Ishikawa (cell line): Measurements from ENCODE around the gene ATP1B1.

Source experiments
- CEBPB ChIP-seq: IDR thresholded peaks from 2 replicates; pipeline ENCODE4 v1.6.1; 2012
- CREB1 ChIP-seq: IDR thresholded peaks from 2 replicates; pipeline ENCODE4 v1.6.1; 2012; ENCODE audit warnings: low read depth
- EGR1 ChIP-seq: IDR thresholded peaks from 2 replicates; pipeline ENCODE4 v1.6.1; 2012
- EP300 ChIP-seq: IDR thresholded peaks from 2 replicates; pipeline ENCODE4 v1.6.1; 2012; ENCODE audit warnings: borderline replicate concordance
- FOXM1 ChIP-seq: IDR thresholded peaks from 2 replicates; pipeline ENCODE4 v1.6.1; 2012; ENCODE audit warnings: low read depth, borderline replicate concordance
- NFIC ChIP-seq: IDR thresholded peaks from 2 replicates; pipeline ENCODE4 v1.6.1; 2012
- RAD21 ChIP-seq: IDR thresholded peaks from 2 replicates; pipeline ENCODE4 v1.6.1; 2012; ENCODE audit warnings: low read depth
- TAF1 ChIP-seq: IDR thresholded peaks from 2 replicates; pipeline ENCODE4 v1.6.1; 2012; ENCODE audit warnings: low read depth, mild to moderate bottlenecking
- TCF12 ChIP-seq: IDR thresholded peaks from 2 replicates; pipeline ENCODE4 v1.6.1; 2012; ENCODE audit warnings: low read depth
- TEAD4 ChIP-seq: IDR thresholded peaks from 2 replicates; pipeline ENCODE4 v1.6.1; 2012
- YY1 ChIP-seq: IDR thresholded peaks from 2 replicates; pipeline ENCODE4 v1.6.1; 2012; ENCODE audit warnings: low read depth
- ZBTB7A ChIP-seq: IDR thresholded peaks from 2 replicates; pipeline ENCODE4 v1.6.1; 2012; ENCODE audit warnings: low read depth
- TF ChIP-seq, protein P1 (sequence below): IDR thresholded peaks from 2 replicates; pipeline ENCODE4 v1.6.1; 2012
- TF ChIP-seq, protein P2 (sequence below): IDR thresholded peaks from 2 replicates; pipeline ENCODE4 v1.6.1; 2012; ENCODE audit warnings: low read depth, mild to moderate bottlenecking
- TF ChIP-seq, protein P3 (sequence below): IDR thresholded peaks from 2 replicates; pipeline ENCODE4 v1.6.1; 2012

ATP1B1 gene

DNA sequence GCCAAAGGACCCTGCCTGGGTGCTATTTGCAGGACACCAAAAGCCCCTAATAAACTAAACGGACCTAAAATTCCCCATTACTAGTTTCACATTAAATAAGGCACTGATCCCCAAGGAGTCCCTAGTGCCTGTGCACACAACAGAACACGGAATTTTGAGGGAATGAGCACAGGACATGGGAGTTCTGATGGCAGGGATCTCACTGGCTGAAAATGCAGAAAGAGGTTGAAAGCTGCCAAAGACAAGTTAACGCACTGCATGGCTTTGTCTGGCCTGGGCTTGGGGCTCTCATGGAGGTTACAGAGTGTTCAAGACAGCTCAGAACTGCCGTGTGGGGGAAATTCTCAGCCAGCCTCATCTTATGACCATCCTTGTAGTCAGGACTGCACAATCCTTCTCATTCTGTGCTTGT, 15.6 kb upstream of the ATP1B1 start:
- no peak for TF ChIP-seq EGR1
- no peak for TF ChIP-seq FOXM1
- TF ChIP-seq CREB1: no peak
- TF ChIP-seq, protein P1, sequence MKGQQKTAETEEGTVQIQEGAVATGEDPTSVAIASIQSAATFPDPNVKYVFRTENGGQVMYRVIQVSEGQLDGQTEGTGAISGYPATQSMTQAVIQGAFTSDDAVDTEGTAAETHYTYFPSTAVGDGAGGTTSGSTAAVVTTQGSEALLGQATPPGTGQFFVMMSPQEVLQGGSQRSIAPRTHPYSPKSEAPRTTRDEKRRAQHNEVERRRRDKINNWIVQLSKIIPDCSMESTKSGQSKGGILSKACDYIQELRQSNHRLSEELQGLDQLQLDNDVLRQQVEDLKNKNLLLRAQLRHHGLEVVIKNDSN: no peak

DNA sequence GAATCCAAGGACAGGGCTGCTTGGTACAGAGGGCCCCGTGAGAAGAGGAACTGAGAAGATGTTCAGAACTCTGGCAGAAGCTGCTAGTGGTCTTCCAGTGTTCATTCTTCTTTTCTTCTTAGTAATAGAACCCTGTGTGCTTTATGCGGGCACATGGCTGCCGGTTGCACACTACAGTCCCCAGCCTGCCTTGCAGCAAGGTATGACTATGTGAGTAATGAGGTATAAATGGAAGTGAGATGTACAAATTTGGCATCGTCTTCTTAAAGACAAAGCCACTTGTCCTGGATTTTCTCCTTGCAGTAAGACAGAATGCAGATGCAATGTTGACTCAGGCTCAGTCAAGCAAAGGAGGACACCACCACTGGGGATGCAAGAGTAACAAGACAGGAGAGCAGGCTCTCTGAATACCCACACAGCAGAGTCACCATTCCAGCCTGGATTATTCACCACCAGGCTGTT, 15.0 kb upstream of the ATP1B1 start:
- TF ChIP-seq RAD21 (no peak), TCF12 (no peak), NFIC (no peak), ZBTB7A (no peak), CEBPB (no peak), TEAD4 (no peak), EGR1 (no peak), EP300 (no peak), FOXM1 (no peak)
- TF ChIP-seq, protein P2, sequence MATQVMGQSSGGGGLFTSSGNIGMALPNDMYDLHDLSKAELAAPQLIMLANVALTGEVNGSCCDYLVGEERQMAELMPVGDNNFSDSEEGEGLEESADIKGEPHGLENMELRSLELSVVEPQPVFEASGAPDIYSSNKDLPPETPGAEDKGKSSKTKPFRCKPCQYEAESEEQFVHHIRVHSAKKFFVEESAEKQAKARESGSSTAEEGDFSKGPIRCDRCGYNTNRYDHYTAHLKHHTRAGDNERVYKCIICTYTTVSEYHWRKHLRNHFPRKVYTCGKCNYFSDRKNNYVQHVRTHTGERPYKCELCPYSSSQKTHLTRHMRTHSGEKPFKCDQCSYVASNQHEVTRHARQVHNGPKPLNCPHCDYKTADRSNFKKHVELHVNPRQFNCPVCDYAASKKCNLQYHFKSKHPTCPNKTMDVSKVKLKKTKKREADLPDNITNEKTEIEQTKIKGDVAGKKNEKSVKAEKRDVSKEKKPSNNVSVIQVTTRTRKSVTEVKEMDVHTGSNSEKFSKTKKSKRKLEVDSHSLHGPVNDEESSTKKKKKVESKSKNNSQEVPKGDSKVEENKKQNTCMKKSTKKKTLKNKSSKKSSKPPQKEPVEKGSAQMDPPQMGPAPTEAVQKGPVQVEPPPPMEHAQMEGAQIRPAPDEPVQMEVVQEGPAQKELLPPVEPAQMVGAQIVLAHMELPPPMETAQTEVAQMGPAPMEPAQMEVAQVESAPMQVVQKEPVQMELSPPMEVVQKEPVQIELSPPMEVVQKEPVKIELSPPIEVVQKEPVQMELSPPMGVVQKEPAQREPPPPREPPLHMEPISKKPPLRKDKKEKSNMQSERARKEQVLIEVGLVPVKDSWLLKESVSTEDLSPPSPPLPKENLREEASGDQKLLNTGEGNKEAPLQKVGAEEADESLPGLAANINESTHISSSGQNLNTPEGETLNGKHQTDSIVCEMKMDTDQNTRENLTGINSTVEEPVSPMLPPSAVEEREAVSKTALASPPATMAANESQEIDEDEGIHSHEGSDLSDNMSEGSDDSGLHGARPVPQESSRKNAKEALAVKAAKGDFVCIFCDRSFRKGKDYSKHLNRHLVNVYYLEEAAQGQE: no peak
- TF ChIP-seq, protein P1: no peak

DNA sequence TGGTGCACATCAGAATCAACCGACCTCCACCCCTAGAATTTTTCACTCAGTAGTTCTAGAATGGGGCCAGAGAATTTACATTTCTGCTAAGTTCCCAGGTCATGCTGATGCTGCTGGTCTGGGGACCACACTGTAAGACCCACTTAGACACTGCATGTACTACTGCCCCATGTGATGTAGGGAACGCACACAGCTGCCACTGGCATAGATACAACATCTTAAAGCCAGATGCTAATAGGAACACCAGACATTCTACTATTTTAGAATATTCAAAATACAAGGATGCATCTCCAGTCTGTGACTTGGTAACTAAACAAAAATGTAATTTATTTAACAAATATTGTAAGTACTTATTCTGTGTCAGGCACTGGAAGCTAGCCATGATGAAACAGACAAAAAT, 14.1 kb upstream of the ATP1B1 start:
- TF ChIP-seq TEAD4: no peak
- TF ChIP-seq EGR1: no peak
- no peak for TF ChIP-seq TCF12
- no peak for TF ChIP-seq RAD21
- TF ChIP-seq, protein P3, sequence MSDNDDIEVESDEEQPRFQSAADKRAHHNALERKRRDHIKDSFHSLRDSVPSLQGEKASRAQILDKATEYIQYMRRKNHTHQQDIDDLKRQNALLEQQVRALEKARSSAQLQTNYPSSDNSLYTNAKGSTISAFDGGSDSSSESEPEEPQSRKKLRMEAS: no peak
- TF ChIP-seq, protein P1: no peak
- no peak for TF ChIP-seq TAF1
- TF ChIP-seq YY1: no peak
- TF ChIP-seq FOXM1: no peak
- no peak for TF ChIP-seq CREB1
- no peak for TF ChIP-seq EP300

DNA sequence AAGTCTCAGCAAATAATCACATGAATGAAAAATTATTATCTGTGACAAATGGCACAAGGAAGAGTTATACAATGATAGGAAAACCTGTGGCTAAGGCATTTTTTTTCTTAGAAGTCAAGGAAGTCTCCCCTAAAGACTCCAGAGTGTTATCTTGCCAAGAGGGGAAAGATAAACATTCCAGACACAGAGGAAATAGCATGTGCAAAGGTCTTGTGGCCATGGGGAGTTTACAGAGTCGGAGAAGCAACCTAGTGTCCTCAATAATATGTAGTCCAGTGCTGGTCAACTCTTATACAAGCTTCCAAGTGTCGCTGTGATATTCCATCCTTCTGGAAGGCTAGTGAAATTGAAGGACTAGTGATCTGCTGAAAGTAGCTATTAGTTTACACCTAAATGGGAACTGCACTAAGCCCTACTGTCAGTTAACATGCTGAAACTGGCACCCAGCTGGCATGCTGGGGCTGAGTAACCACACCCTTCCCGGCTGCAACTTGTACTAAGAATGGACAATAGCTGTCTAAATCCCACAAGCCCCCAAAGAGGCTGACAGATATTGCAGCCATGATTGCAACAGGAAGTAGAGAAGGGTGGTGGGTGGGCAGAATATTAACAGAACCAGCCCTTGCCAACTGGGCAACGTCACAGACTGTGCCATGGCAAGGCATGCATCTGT, 11.5 kb upstream of the ATP1B1 start:
- no peak for TF ChIP-seq CEBPB
- no peak for TF ChIP-seq FOXM1
- no peak for TF ChIP-seq ZBTB7A
- TF ChIP-seq TCF12: no peak

DNA sequence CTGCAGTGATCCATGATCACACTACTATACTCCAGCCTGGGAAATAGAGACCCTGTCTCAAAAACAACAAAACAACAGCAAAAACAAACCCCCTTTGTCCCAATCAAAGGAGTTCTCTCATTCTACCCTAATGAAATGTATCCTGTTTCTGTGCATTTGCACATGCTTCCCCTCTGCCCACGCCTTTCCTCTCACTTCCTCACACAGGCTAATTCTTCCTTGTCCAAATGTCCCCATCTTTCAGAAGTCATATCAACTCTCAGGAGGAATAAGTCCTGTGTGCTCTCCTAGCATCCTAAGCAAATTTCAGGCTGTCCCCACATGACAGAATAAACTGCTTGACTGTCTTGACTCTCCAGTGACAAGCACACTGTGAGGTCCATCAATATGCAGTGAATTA, 8.1 kb upstream of the ATP1B1 start:
- TF ChIP-seq, protein P1: no peak
- no peak for TF ChIP-seq NFIC
- no peak for TF ChIP-seq TEAD4
- TF ChIP-seq EGR1: no peak
- no peak for TF ChIP-seq YY1

DNA sequence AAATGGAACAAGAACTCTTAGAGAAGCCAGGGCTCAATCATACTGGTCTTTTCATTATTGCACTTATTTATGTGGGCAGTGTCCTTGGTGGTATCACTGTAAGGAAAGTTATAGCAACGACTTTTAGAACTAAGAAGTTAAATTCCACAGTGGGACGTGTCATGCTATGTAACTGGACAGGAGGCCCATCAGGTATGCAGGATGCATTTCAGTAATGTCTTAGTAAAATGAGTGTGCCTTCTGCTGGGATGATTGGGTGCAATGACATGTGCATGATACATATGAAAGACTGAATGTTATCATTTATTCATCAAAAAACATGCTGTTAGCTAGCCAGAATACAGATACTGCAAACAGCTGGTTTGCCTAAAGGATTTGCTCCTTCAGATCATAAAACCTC, 6.9 kb upstream of the ATP1B1 start:
- TF ChIP-seq CEBPB (no peak), TAF1 (no peak), EGR1 (no peak), ZBTB7A (no peak), CREB1 (no peak), FOXM1 (no peak)
- TF ChIP-seq, protein P2: no peak
- TF ChIP-seq, protein P3: no peak

DNA sequence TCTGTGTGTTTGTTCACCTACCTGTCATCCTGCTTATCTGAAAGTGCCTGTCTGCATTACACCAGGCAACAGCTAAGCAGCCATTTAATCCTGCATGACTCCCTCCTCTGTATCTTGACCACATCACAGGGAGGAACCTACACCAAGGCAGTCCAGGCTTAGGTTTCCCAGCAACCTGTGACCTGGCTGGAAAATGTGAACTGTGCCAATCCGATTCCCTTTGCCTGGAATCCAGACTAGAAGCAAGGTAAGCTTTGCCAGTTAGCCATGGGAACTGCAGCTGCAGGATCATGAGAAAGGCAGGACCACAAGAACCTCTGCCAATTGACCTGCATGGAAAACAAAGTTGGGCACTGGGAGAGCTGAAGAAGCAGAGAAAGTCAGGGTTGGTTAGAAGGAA, 6.3 kb upstream of the ATP1B1 start:
- TF ChIP-seq FOXM1: no peak
- TF ChIP-seq, protein P1: no peak
- no peak for TF ChIP-seq ZBTB7A
- TF ChIP-seq CREB1: no peak
- no peak for TF ChIP-seq CEBPB
- TF ChIP-seq, protein P3: no peak
- TF ChIP-seq EGR1: no peak
- TF ChIP-seq TCF12: no peak
- no peak for TF ChIP-seq TEAD4
- TF ChIP-seq NFIC: no peak
- no peak for TF ChIP-seq RAD21
- TF ChIP-seq, protein P2: no peak
- no peak for TF ChIP-seq EP300
